Measurements from ENCODE around the gene SMIM23. TPM values are rescaled to one million over a fixed set of nuclear protein-coding genes. Genes with fewer than 3 reads are reported as not detected.

Gene SMIM23
- total and polyA plus RNA-seq, 2 donors (not counting 1 experiment from before 2014, with no cell fraction given): not detected

GRCh38 chr5:171813813-171814490 is 28.3 kb downstream of the SMIM23 start:
- no peak overlapping the region for H3K4me3 ChIP-seq (replicated peaks in 1 of 4; ENCODE audit: control extremely low read depth in 1 of 4, insufficient read depth in 1 of 4, low read depth in 3 of 4, low read length in 4 of 4)
- H3K27me3 ChIP-seq (ENCODE audit: control insufficient read depth, insufficient read depth, low read length): peaks cover 13% of the 10 kb centered on the region
- peak in 1 of 2 donors; percentile 2 for DNase-seq (ENCODE audit: low read depth in 2 of 2)
- no peaks in the 10 kb centered on the region for H3K9me3 ChIP-seq (ENCODE audit: control insufficient read depth, insufficient read depth, low read depth, low read length)
- H3K9ac ChIP-seq (ENCODE audit: insufficient read depth, low read length): no peak overlapping the region
- H3K4me2 ChIP-seq (ENCODE audit: extremely low read depth, insufficient read depth, low read length): no peak overlapping the region
- H4K20me1 ChIP-seq (ENCODE audit: control insufficient read depth, extremely low read depth, insufficient read depth, low read length): no peaks in the 10 kb centered on the region
- H3K36me3 ChIP-seq (ENCODE audit: control insufficient read depth, insufficient read depth, low read length): no peaks in the 10 kb centered on the region
- no peaks in the 10 kb centered on the region for H3K79me2 ChIP-seq (ENCODE audit: control insufficient read depth, insufficient read depth, low read length)
- no peak overlapping the region for H2AFZ ChIP-seq (ENCODE audit: low read length)
- H3K4me1 ChIP-seq (ENCODE audit: control insufficient read depth, extremely low read depth, insufficient read depth, low read length): no peaks in the 10 kb centered on the region
- TF ChIP-seq EZH2 (IDR thresholded peaks at IDR 0.05; ENCODE audit: low read length, missing control alignments): no peak
- TF ChIP-seq CTCF (conservative IDR thresholded peaks at IDR 0.05 in 1 of 2, IDR thresholded peaks at IDR 0.05 in 1 of 2; ENCODE audit: low read depth in 1 of 2, low read length in 2 of 2): no peak
- H3K27ac ChIP-seq (ENCODE audit: insufficient read depth, low read length): no peak overlapping the region

DNA sequence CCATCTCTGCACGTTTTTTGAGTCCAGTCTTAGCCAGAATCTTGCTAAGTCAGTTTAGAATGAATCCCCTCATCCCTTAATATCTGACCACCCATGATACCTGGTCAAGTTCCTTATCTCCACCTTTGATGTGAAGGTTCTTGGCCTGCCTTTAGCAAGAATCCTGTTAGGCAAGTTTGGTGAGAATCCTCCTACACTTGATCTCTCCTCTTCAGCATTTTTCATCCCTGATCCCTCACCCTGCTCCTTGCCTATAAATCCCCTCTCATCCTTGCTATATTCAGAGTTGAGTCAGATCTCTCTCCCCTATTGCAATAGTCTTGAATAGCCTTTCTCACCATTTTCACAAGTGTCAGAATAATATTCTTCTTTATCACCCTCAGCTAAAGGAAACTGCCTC is 31.0 kb downstream of the SMIM23 start:
- Histone ChIP-seq H3K4me1 (ENCODE audit: control insufficient read depth, extremely low read depth, insufficient read depth, low read length) (no peaks in the 10 kb centered on the region), H3K27me3 (ENCODE audit: control insufficient read depth, insufficient read depth, low read length) (peaks cover 13% of the 10 kb centered on the region), H3K79me2 (ENCODE audit: control insufficient read depth, insufficient read depth, low read length) (no peaks in the 10 kb centered on the region), H3K9ac (ENCODE audit: insufficient read depth, low read length) (no peak overlapping the region), H3K27ac (ENCODE audit: insufficient read depth, low read length) (no peak overlapping the region), H4K20me1 (ENCODE audit: control insufficient read depth, extremely low read depth, insufficient read depth, low read length) (no peaks in the 10 kb centered on the region), H3K4me2 (ENCODE audit: extremely low read depth, insufficient read depth, low read length) (no peak overlapping the region), H3K9me3 (ENCODE audit: control insufficient read depth, insufficient read depth, low read depth, low read length) (no peaks in the 10 kb centered on the region), H3K4me3 (replicated peaks in 1 of 4; ENCODE audit: control extremely low read depth in 1 of 4, insufficient read depth in 1 of 4, low read depth in 3 of 4, low read length in 4 of 4) (no peak overlapping the region), H2AFZ (ENCODE audit: low read length) (no peak overlapping the region), H3K36me3 (ENCODE audit: control insufficient read depth, insufficient read depth, low read length) (no peaks in the 10 kb centered on the region)
- DNase-seq (ENCODE audit: low read depth in 2 of 2): no peak
- TF ChIP-seq CTCF (conservative IDR thresholded peaks at IDR 0.05 in 1 of 2, IDR thresholded peaks at IDR 0.05 in 1 of 2; ENCODE audit: low read depth in 1 of 2, low read length in 2 of 2) (no peak), EZH2 (IDR thresholded peaks at IDR 0.05; ENCODE audit: low read length, missing control alignments) (peak; percentile 19)

GRCh38 chr5:171820561-171820960 is 34.9 kb downstream of the SMIM23 start:
- Histone ChIP-seq H3K79me2 (ENCODE audit: control insufficient read depth, insufficient read depth, low read length) (no peaks in the 10 kb centered on the region), H3K4me1 (ENCODE audit: control insufficient read depth, extremely low read depth, insufficient read depth, low read length) (no peaks in the 10 kb centered on the region), H4K20me1 (ENCODE audit: control insufficient read depth, extremely low read depth, insufficient read depth, low read length) (no peaks in the 10 kb centered on the region), H3K9me3 (ENCODE audit: control insufficient read depth, insufficient read depth, low read depth, low read length) (no peaks in the 10 kb centered on the region), H3K27ac (ENCODE audit: insufficient read depth, low read length) (no peak overlapping the region), H2AFZ (ENCODE audit: low read length) (no peak overlapping the region), H3K4me3 (replicated peaks in 1 of 4; ENCODE audit: control extremely low read depth in 1 of 4, insufficient read depth in 1 of 4, low read depth in 3 of 4, low read length in 4 of 4) (no peak overlapping the region), H3K36me3 (ENCODE audit: control insufficient read depth, insufficient read depth, low read length) (no peaks in the 10 kb centered on the region), H3K9ac (ENCODE audit: insufficient read depth, low read length) (no peak overlapping the region), H3K4me2 (ENCODE audit: extremely low read depth, insufficient read depth, low read length) (no peak overlapping the region), H3K27me3 (ENCODE audit: control insufficient read depth, insufficient read depth, low read length) (peaks cover 3% of the 10 kb centered on the region)
- no peak for DNase-seq (ENCODE audit: low read depth in 2 of 2)
- TF ChIP-seq CTCF (conservative IDR thresholded peaks at IDR 0.05 in 1 of 2, IDR thresholded peaks at IDR 0.05 in 1 of 2; ENCODE audit: low read depth in 1 of 2, low read length in 2 of 2): no peak
- TF ChIP-seq EZH2 (IDR thresholded peaks at IDR 0.05; ENCODE audit: low read length, missing control alignments): no peak

All from fibroblast of lung (primary cell).